SW480 (cell line): ENCODE measurements around the gene IKBKE.

Source experiments
- DNase-seq: peaks from one replicate; pipeline ENCODE4 v3.0.0-alpha.2; 2016; ENCODE audit warnings: low spot score

The IKBKE gene

GRCh38 chr1:206455289-206455665 lies 15.0 kb upstream of the IKBKE start:
- DNase-seq = no peak

- DNase-seq = no peak
These were observed 14.5 kb upstream of the IKBKE start for GRCh38 chr1:206455666-206456344.

DNA sequence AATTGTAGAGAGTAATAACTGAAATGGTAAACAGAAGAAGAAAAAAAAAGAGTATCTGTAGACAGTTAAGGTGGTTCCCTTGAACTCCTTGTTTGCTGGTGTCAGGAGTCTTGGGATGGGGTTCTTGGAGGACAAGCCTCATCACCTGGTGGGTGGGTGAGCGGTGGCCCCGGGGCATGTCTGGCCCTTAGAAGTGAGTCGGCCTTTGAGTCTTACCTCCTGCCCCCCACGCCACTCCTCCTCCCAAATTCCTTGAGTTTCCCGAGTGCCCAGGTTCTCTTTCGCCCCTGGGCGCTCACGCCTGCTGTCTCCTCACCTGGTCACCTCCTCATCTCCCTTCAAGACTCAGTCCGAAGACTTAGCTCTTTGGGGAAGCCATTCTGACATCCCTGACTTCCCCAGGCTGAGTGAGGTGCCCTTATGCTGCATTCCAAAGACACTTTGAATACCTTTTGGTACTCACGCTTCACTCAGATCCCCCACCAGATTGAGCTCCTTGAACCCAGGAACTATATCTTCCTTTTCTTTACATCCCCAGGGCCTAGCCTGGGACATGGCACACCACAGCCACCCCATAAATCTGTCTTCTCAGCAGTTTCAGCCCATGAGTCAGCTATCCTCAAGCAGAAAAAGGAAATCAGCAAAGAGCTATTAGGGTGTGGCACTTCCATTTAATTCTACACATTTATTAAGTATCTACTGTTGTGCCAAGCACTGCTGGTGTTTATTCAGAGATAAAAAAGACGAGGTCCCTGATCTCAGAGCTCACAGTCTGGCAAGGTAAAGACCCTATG lies 13.5 kb upstream of the IKBKE start:
- DNase-seq = no peak

GRCh38 chr1:206457408-206458120 lies 12.7 kb upstream of the IKBKE start:
- DNase-seq = no peak

DNA sequence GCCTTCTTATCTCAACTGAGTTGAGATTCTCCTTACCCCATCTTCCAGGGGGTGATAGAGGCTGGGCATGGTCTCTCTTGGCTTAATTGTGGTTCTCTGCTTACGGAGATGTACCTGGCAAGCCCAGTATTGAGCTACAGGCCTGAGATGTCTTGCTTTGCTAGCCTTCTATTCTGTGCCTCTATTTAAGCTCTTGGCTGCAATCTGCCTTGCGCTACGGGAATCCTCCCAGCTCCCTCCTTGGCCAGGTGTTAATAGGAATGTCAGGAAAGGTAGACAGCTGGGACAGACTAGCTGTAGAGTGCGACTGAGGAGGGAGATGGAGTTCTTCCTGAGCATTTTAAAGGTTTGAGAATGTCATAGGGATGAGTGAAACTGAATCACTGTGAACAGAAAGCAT lies 10.6 kb upstream of the IKBKE start:
- DNase-seq = no peak

DNA sequence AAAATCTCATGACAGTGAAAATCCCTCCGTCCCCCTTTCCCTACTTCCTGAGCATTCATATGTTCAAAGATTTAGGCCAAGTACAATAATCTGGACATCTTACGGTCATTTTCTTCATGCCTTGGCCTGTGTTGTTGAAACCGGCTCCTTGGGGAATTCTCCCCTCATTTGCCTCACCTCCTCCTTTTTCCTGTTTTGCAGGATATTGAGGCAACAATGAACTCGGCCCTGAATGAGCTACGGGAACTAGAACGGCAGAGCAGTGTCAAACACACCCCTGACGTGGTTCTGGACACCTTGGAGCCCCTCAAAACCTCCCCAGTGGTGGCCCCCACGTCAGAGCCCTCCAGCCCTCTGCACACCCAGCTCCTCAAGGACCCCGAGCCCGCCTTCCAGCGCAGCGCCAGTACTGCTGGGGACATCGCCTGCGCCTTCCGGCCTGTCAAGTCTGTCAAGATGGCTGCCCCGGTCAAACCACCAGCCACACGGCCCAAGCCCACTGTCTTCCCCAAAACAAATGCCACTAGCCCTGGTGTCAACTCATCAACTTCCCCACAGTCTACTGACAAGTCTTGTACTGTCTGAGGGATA lies 9.3 kb upstream of the IKBKE start:
- DNase-seq = no peak

DNA sequence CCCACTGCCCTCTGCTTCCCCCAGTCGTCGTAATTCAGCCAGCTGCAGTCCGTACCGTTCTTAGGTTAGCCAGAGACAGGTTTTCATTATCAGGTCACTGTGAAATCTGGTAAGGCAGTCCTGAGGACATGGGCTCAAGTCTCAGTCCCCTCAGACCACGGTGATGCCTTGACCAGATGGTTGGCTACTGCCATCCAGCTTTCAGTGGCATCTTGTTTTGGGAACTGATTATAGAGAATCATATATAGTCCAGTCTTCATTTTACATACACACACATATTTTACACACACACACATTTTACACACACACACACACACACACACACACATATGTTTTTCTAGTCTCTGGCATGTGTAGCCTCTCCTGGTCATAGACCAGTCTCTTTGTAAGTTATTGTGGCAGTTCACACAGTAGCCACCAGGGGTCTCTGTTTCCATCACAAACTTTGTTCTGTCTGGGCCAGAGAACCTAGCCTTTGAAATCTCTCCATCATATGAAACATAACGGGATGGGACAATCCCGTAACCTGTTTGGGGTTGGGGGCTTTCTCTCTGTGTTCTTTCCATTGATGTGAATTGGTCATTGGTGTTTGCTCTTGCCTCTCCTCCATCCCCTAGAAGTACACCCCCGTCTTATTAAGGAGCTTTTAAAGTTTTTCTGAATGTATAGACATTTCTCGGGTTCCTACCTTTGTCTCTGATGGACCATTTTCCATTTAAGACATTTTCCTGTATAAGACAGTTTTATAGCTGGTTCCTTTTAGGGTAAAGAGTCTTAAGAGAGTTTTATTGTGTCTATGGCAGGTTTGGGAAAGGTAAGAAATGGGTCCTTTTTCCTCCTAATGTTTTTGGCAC lies 8.4 kb upstream of the IKBKE start:
- DNase-seq = peak; percentile 63

DNA sequence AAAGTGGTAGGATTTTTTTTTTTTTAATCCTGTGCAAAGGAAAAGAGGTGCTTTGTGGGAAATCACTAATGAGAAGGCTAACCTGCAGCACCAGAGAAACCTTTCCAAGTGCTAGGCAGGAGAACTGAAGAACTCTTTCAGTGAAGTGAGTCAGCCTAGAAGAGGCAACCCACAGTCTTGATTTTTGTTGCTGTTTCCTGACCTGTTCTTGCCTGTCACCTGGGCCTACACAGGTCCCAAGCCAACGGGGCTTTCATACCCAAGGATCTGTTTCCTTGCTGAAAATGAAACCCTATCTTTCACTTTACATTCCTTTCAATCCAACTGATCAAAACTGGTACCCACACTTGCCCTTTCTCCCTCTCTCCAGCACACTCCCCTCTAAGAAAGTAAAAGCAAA lies 7.1 kb upstream of the IKBKE start:
- DNase-seq = no peak

DNA sequence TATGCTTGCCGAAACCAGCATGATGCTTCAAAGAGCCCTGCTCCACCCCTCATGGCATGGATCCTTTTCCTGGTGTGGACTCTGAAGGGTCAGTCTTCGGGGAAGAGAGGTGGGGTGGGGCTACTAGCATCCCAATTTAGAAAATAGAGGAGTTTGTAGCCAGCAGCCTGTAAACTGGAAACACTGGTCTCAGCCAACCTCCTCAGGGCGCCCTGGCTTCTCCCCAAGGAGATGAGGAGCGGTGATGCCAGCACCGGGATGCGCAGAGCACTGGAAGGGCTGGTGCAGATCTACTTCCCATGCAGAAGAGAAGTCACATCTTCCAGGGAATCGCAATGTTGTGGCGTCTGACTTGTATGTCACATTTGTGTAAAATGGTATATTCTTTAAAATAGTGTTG lies 6.4 kb upstream of the IKBKE start:
- DNase-seq = no peak

GRCh38 chr1:206464456-206464964 lies 5.8 kb upstream of the IKBKE start:
- DNase-seq = no peak

- no peak for DNase-seq
These were observed 4.3 kb upstream of the IKBKE start for GRCh38 chr1:206465951-206466350.

DNA sequence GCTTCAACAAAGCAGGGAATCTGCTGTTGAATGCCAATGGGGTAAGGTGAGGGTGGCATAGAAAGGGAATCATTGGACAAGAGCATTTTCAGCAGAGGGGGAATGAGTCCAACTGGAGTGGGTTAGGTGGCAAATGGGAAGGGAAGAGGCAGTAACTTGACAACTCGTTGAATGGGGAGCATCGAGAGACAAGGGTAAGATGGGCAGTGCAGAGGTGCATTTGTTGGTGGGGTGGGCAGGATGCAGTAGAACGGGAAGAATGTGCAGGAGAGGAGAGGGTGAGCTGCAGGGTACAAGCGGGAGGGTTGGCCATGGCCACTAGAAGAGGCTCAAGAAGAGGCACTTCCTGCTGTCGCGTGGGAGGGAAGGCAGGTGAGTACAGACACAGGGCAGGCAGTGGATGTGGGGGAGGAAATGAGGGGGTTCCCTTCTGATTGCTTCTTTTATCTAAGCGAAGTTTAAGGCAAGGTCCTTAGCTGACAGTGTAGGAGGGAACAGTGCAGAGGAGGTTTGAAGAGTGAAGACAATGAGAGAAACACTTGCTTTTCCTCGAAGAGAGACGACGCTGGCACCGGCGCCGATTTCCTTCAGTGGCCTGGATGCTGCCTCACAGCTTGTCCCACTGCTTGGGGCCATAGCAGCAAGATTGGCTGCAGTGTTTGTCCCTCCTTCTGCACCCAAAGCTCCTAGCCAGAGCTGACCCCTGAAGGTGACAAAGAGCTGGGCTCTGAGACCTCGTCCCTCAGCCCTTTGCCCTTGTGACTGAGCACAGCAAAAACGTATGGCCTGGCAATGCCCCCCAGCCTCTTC lies 3.2 kb upstream of the IKBKE start:
- DNase-seq = no peak

DNA sequence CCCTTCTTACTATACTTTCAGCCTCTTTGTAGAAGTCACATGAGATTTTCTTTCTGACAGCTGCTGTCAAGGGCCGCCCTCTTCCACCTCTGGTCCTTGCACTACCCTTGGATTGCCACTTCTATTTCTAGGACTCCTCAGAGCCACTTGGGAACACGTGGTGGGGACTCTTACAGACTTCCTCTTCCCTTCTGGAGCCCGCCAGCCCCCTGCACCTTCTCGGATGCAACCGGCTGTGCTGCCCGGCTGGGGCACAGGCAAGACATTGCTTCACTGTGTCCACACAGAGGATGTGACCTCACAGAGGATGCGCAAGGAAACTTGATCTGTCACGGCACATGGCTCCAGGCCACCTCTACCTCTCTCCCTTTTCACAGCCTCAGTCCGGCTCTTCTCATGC lies 2.4 kb upstream of the IKBKE start:
- DNase-seq = no peak

GRCh38 chr1:206468571-206468970 lies 1.7 kb upstream of the IKBKE start:
- DNase-seq = no peak

GRCh38 chr1:206469411-206469932 lies 804 bp upstream of the IKBKE start:
- peak; percentile 39 for DNase-seq

GRCh38 chr1:206470692-206471414 lies 577 bp downstream of the IKBKE start:
- DNase-seq = peak; percentile 66

DNA sequence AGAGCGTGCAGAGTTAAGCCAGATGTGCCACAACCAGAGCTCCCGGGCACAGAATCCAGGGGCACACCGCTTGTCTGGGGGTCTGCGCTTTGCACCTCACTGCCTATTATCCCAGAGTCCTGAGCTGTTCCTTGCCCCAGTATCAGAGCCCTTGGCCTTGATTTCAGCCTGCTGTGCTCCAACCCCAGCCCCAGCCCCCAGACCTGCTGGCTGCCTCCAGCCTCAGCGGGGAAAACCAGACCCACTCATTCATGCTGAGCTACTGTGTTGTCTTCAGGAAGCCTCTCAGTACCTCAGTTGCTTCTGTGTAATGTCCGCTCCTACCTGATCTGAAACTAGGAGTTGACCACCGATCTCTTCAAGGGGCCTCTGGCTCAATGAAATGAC lies 1.1 kb downstream of the IKBKE start:
- DNase-seq = no peak

DNA sequence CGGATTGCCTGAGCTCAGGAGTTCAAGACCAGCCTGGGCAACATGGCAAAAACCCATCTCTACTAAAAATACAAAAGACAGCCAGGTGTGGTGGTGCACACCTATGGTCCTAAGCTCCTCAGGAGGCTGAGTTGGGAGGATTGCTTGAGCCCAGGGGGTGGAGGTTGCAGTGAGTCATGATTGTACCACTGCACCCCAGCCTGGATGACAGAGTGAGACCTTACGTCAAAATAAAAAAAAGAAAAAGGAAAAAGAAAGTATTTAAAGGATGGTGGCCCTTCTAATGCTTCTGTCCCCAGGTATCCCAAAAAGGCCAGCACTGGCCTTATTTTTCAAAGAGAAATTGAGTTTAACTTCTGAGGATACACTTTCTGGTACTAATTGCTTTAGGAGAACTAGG lies 1.7 kb downstream of the IKBKE start:
- DNase-seq = no peak

GRCh38 chr1:206472454-206472853 lies 2.2 kb downstream of the IKBKE start:
- peak; percentile 29 for DNase-seq

DNA sequence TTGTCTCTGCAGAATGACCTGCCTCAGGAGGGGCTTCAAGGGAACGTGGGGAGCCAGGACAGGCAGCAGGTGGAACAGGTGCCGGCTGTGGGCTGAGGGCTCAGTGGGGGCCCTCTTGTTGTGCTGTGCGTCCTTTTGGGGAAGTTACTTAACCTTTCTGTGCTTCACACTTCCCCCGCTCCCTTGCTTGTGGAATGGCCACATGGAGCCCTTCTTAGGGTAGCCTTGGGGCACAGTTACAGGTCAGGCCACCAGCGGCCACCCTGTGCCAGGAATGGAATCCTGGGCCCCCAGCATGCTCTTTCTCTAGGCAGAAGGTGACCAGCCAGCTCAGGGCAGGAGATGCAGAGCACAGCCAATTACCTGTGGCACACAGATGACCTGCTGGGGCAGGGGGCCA lies 2.6 kb downstream of the IKBKE start:
- no peak for DNase-seq
